HCEC 1CT (cell line): ENCODE measurements around the gene PRKAB1.
"Not testable (repeated sequence)": the region's sequence is repeated elsewhere in the genome, so short reads cannot be mapped to it uniquely, and the experiment has no call there.

Experiments
- DNase-seq: peaks from one replicate; pipeline ENCODE4 v3.0.0-alpha.2; 2017

PRKAB1 gene

GRCh38 chr12:119667577-119668323, at the start of gene PRKAB1:
Gene PRKAB1, plus strand, starts transcription at chr12:119668133. Its CDS starts 112 bp downstream, at chr12:119668245.
- peak; percentile 98 for DNase-seq

- not testable (repeated sequence) for DNase-seq
Observed at GRCh38 chr12:119618328-119618896, 49.5 kb upstream of the PRKAB1 start.

GRCh38 chr12:119620490-119620889, 47.4 kb upstream of the PRKAB1 start:
- no peak for DNase-seq

GRCh38 chr12:119621878-119622277, 46.1 kb upstream of the PRKAB1 start:
- no peak for DNase-seq

- DNase-seq: no peak
Observed at GRCh38 chr12:119624966-119625365, 43.0 kb upstream of the PRKAB1 start.

GRCh38 chr12:119627019-119627643, 40.8 kb upstream of the PRKAB1 start:
- DNase-seq: no peak

GRCh38 chr12:119627686-119628085, 40.2 kb upstream of the PRKAB1 start:
- DNase-seq: no peak

- no peak for DNase-seq
Observed at GRCh38 chr12:119630223-119630780, 37.6 kb upstream of the PRKAB1 start.

- no peak for DNase-seq
Observed at GRCh38 chr12:119630962-119631550, 36.9 kb upstream of the PRKAB1 start.

GRCh38 chr12:119631930-119632678, 35.8 kb upstream of the PRKAB1 start:
- DNase-seq: no peak

GRCh38 chr12:119634743-119635142, 33.2 kb upstream of the PRKAB1 start:
- DNase-seq: no peak

- DNase-seq: no peak
Observed at GRCh38 chr12:119642986-119643385, 24.9 kb upstream of the PRKAB1 start.

GRCh38 chr12:119644930-119645329, 23.0 kb upstream of the PRKAB1 start:
- no peak for DNase-seq

GRCh38 chr12:119645535-119646059, 22.3 kb upstream of the PRKAB1 start:
- no peak for DNase-seq

GRCh38 chr12:119649202-119649808, 18.6 kb upstream of the PRKAB1 start:
- peak; percentile 15 for DNase-seq

GRCh38 chr12:119652665-119653064, 15.3 kb upstream of the PRKAB1 start:
- DNase-seq: no peak

- DNase-seq: not testable (repeated sequence)
Observed at GRCh38 chr12:119657001-119657400, 10.9 kb upstream of the PRKAB1 start.

GRCh38 chr12:119658166-119658565, 9.8 kb upstream of the PRKAB1 start:
- not testable (repeated sequence) for DNase-seq

GRCh38 chr12:119659289-119659897, 8.5 kb upstream of the PRKAB1 start:
- peak; percentile 5 for DNase-seq

GRCh38 chr12:119660076-119660475, 7.9 kb upstream of the PRKAB1 start:
- no peak for DNase-seq

GRCh38 chr12:119661882-119662281, 6.1 kb upstream of the PRKAB1 start:
- no peak for DNase-seq
